HepG2 (cell line): Measurements from ENCODE around the gene DNAJC7. TPM values are rescaled to one million over a fixed set of nuclear protein-coding genes. Genes with fewer than 3 reads are reported as not detected.

Experiments
- ETV5 ChIP-seq: IDR thresholded peaks from 2 replicates; pipeline ENCODE4 v1.6.1; 2018; ENCODE audit warnings: missing biosample characterization, missing genetic modification reagents, inconsistent platforms, borderline replicate concordance
- HNRNPLL ChIP-seq: fragments of 200-400 bp; formaldehyde crosslinking; IDR thresholded peaks from 2 replicates; pipeline ENCODE4 v1.6.1; 2017; ENCODE audit warnings: mild to moderate bottlenecking, low read depth, low read length; ENCODE audit not compliant: poor library complexity, severe bottlenecking
- KDM1A ChIP-seq: IDR thresholded peaks from 2 replicates; pipeline ENCODE4 v1.6.1; 2016; ENCODE audit warnings: missing compliant biosample characterization
- MIXL1 ChIP-seq: IDR thresholded peaks from 2 replicates; pipeline ENCODE4 v1.6.1; 2016
- NFAT5 ChIP-seq: sonication (generic); formaldehyde crosslinking; IDR thresholded peaks from 2 replicates; pipeline ENCODE4 v1.4.0; 2020; ENCODE audit warnings: missing genetic modification reagents
- RNF219 ChIP-seq: sonication (generic); formaldehyde crosslinking; IDR thresholded peaks from 2 replicates; pipeline ENCODE4 v1.5.0; 2020; ENCODE audit warnings: mild to moderate bottlenecking, missing genetic modification reagents
- TRAFD1 ChIP-seq: sonication (generic); formaldehyde crosslinking; IDR thresholded peaks from 2 replicates; pipeline ENCODE4 v1.5.1; 2020; ENCODE audit warnings: missing genetic modification reagents, mild to moderate bottlenecking, borderline replicate concordance
- ZBTB4 ChIP-seq: sonication (generic); formaldehyde crosslinking; IDR thresholded peaks from 2 replicates; pipeline ENCODE4 v1.4.0; 2020; ENCODE audit warnings: missing genetic modification reagents, mild to moderate bottlenecking, borderline replicate concordance
- ZNF513 ChIP-seq: sonication (generic); formaldehyde crosslinking; conservative IDR thresholded peaks from 2 replicates; pipeline ENCODE4 v1.5.0; 2020; ENCODE audit warnings: missing genetic modification reagents
- ZNF546 ChIP-seq: sonication (generic); formaldehyde crosslinking; conservative IDR thresholded peaks from 2 replicates; pipeline ENCODE4 v1.8.1; 2023; ENCODE audit warnings: mild to moderate bottlenecking, missing genetic modification reagents
- ZNF670 ChIP-seq: sonication (generic); formaldehyde crosslinking; IDR thresholded peaks from 2 replicates; pipeline ENCODE4 v1.8.0; 2022; ENCODE audit warnings: mild to moderate bottlenecking, missing genetic modification reagents, borderline replicate concordance
- ZNF703 ChIP-seq: sonication (generic); formaldehyde crosslinking; IDR thresholded peaks from 2 replicates; pipeline ENCODE4 v1.5.1; 2020; ENCODE audit warnings: missing genetic modification reagents, mild to moderate bottlenecking, moderate library complexity, borderline replicate concordance
- ZNF737 ChIP-seq: sonication (generic); formaldehyde crosslinking; IDR thresholded peaks from 2 replicates; pipeline ENCODE4 v1.5.0; 2020; ENCODE audit warnings: missing genetic modification reagents, mild to moderate bottlenecking, borderline replicate concordance
- polyA plus RNA-seq, 8 experiments: library from polyadenylated mRNA; depleted of rRNA in 3 of 8; stranded (reverse) in 7 of 8; unstranded in 1 of 8; fragments of >200 nt; fragmentation: Illumina TruSeq in 4 of 8; extraction: Trizol in 4 of 8; gene quantifications; 2 replicates each; pipeline versions ENCODE4 v1.2.1 to v1.2.3, GENCODE V29; 2011 to 2016; ENCODE audit warnings: low read depth in 4 of 8, missing spikeins in 1 of 8, mixed read lengths in 1 of 8; ENCODE audit not compliant: insufficient read depth in 1 of 8
- total RNA-seq, 5 experiments: library from RNA; depleted of rRNA; stranded (reverse); fragments of >200 nt; fragmentation: Illumina TruSeq; extraction: Trizol; gene quantifications; 2 replicates each; pipeline ENCODE4 v1.2.3, GENCODE V29; 2016; ENCODE audit warnings: low read depth in 1 of 5

The DNAJC7 gene
- total and polyA plus RNA-seq, 2 of the 13 experiments (the other 11 are each of a cell fraction or from before 2014, with no cell fraction given): 47.7 to 132 TPM

GRCh38 chr17:42027961-42028790, 10.9 kb upstream of the DNAJC7 start (continued):
- TF ChIP-seq TRAFD1 (CRISPR knock-in tag) (no peak), ZBTB4 (CRISPR knock-in tag) (0 out of 2 replicates have a peak, but pooled peaks have one; percentile 27), ZNF546 (CRISPR knock-in tag) (no peak), HNRNPLL (no peak), NFAT5 (CRISPR knock-in tag) (no peak), ZNF737 (CRISPR knock-in tag) (no peak), ETV5 (CRISPR knock-in tag) (peak; percentile 37; the same call in 1 of the 2 replicates), ZNF513 (CRISPR knock-in tag) (no peak), RNF219 (CRISPR knock-in tag) (no peak), MIXL1 (CRISPR knock-in tag) (peak; percentile 20; the same call in 1 of the 2 replicates), ZNF703 (CRISPR knock-in tag) (no peak), ZNF670 (CRISPR knock-in tag) (no peak), KDM1A (CRISPR knock-in tag) (peak; percentile 53; the same call in 1 of the 2 replicates)
